GM12873 (cell line): ENCODE measurements around the gene UBE2E3.

Experiments used
- CTCF ChIP-seq: IDR thresholded peaks from 2 replicates; pipeline ENCODE4 v1.5.1; 2012; ENCODE audit warnings: low read depth, mild to moderate bottlenecking, moderate library complexity, low read length, control low read depth; ENCODE audit not compliant: insufficient read depth; ENCODE audit errors: missing control alignments

The UBE2E3 gene

DNA sequence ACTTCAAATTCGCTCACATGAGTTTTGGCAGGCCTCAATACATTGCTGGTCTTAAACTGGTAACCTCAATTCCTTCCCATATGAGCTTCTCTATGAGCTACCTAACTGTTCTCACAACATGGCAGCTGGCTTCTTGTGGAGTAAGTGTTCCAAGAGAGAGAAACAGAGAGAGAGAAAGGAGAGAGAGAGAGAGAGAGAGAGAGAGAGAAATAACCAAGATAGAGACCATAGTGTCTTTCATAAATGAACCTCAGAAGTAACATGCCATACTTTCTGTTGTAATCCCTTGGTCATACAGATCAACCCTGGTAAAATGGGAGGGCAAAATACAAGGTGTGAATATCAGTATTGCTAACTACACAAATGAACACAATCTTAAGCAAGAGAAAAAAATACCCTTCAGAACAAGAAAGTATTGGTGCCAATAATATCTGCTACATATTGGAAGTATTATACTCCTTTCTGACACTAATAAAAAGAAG lies 33.2 kb upstream of the UBE2E3 start:
- TF ChIP-seq CTCF: no peak

GRCh38 chr2:180949896-180950295 lies 30.5 kb upstream of the UBE2E3 start:
- no peak for TF ChIP-seq CTCF

- no peak for TF ChIP-seq CTCF
These were observed 28.3 kb upstream of the UBE2E3 start for GRCh38 chr2:180952082-180952481.

DNA sequence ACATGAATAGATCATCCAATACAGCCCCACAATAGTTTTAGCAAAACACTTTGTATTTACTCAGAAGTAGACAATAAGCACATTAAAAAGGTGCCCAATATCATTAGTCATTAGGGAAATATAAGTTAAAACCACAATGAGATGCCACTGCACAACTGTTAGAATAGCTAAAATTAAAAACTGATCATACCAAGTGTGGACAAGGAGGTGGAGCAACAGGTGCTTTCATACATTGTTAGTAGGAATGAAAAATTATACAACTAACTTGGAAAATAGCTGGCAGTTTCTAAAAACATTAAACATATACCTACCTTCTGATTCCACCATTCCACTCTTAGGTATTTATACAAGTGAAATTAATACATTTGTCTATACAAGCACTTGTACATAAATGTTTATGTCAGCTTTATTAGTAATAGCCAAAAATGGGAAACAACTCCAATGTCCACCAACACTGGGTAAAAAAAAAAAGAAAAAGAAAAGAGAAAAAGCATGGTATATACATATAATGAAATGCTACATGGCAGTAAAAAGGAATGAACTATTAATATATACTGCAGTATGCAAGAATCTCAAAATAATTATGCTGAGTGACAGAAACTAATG lies 27.6 kb upstream of the UBE2E3 start:
- no peak for TF ChIP-seq CTCF

GRCh38 chr2:180953550-180953949 lies 26.9 kb upstream of the UBE2E3 start:
- TF ChIP-seq CTCF: no peak

DNA sequence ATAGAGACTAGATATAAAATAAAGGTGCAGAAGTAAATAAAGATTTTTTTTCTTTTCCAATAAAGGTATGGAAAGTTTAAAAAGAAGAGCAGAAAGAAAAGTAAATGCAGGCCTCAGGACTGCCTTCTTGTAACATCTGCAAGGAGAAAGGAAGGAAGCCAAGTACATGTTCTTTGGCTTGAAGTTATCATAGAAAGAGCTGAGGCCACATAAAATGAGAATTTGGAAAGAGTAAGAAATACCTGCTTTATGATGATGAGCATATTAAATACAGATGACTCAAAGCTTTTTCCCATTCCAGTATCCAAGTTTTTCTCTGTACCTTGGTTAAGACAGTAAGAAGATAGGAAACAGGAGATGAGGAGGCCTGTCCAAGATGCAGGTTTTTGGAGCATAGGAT lies 25.3 kb upstream of the UBE2E3 start:
- no peak for TF ChIP-seq CTCF

DNA sequence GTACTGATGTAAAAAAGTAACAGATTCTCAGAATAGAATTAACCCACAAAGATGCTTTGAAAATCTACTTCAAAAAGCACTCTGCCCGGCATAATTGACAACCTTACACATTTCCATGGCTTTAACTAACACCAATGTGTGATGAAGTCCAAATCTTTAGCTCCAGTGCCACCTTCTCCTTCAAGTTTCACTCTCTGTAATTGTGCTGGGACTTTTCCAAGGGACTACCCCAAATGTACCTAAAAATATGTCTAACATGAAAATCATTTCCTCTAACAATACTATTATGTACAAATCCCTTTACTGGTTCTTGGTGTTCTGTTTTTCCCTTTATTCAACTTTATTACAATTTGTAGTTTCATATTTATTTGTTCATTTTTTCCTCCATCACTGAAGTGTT lies 20.6 kb upstream of the UBE2E3 start:
- TF ChIP-seq CTCF: no peak
